Natural killer cell (primary cell): Measurements from ENCODE around the gene HELZ. TPM values are rescaled to one million over a fixed set of nuclear protein-coding genes. Genes with fewer than 3 reads are reported as not detected.

Source experiments
- ATAC-seq, 3 donors: fragments of 150-1000 bp in 2 of 3; fragments of 200-7000 bp in 1 of 3; cut with Tn5 transposase; 1 replicate in 1 of 3; 2 replicates in 2 of 3; pipeline ENCODE4 v1.10.0; 2021; ENCODE audit warnings: mild to moderate bottlenecking in 2 of 3, moderate library complexity in 2 of 3
- DNase-seq, 2 donors: peaks; one replicate each; pipeline versions ENCODE4 v3.0.0 to v3.0.0-alpha.2; 2013 to 2021; ENCODE audit warnings: mixed read lengths in 1 of 2
- H3K27ac ChIP-seq: one replicate; pipeline ENCODE4 v1.5.1; 2013; ENCODE audit warnings: mild to moderate bottlenecking, low read length
- H3K27me3 ChIP-seq: one replicate; pipeline ENCODE4 v1.6.1; 2013; ENCODE audit warnings: low read length; ENCODE audit not compliant: control insufficient read depth, insufficient read depth
- H3K36me3 ChIP-seq: one replicate; pipeline ENCODE4 v1.6.1; 2013; ENCODE audit warnings: low read length; ENCODE audit not compliant: control insufficient read depth, insufficient read depth
- H3K4me1 ChIP-seq: one replicate; pipeline ENCODE4 v1.6.1; 2013; ENCODE audit warnings: low read length; ENCODE audit not compliant: control insufficient read depth, insufficient read depth
- H3K4me3 ChIP-seq: one replicate; pipeline ENCODE4 v1.5.1; 2013; ENCODE audit warnings: low read length
- H3K9me3 ChIP-seq: one replicate; pipeline ENCODE4 v1.6.1; 2013; ENCODE audit warnings: low read length; ENCODE audit not compliant: control insufficient read depth, insufficient read depth
- H3K27ac Mint-ChIP-seq, 2 donors: one replicate each; pipeline ENCODE4 v1.8.0; 2022; ENCODE audit warnings: mild to moderate bottlenecking in 2 of 2, mixed read lengths in 2 of 2, moderate library complexity in 1 of 2
- H3K27me3 Mint-ChIP-seq, 2 donors: one replicate each; pipeline ENCODE4 v1.8.0; 2022; ENCODE audit warnings: low read depth in 2 of 2, mixed read lengths in 2 of 2
- H3K36me3 Mint-ChIP-seq: one replicate; pipeline ENCODE4 v1.8.0; 2022; ENCODE audit warnings: mixed read lengths
- H3K4me1 Mint-ChIP-seq, 2 donors: one replicate each; pipeline ENCODE4 v1.8.0; 2022; ENCODE audit warnings: mixed read lengths in 2 of 2
- H3K4me3 Mint-ChIP-seq: one replicate; pipeline ENCODE4 v1.8.0; 2022; ENCODE audit warnings: mild to moderate bottlenecking, moderate library complexity, mixed read lengths
- H3K9me3 Mint-ChIP-seq, 2 donors: one replicate each; pipeline ENCODE4 v1.8.0; 2022; ENCODE audit warnings: mixed read lengths in 2 of 2
- WGBS: methylation state at CpG from one replicate; pipeline ENCODE4 v1.1.7; 2013; ENCODE audit warnings: missing lambda C conversion rate; ENCODE audit not compliant: insufficient coverage; 5-methylcytosine and 5-hydroxymethylcytosine counted together
- intact Hi-C: fragments of 100-400 bp; cut with micrococcal nuclease; formaldehyde crosslinking; loops from one replicate; pipeline ENCODE4 v1.14.2; 2022
- total RNA-seq, 4 donors: library from RNA; stranded (reverse); fragments of 120-200 nt in 1 of 4; gene quantifications; one replicate each; pipeline versions ENCODE4 v1.2.3 to v1.2.4, GENCODE V29; 2013 to 2022
- TF ChIP-seq, protein P1 (sequence below): fragments of 200-600 bp; IDR thresholded peaks from one replicate; pipeline ENCODE4 v1.8.0; 2022; ENCODE audit warnings: antibody characterized with exemption

HELZ gene
- total RNA-seq, 3 donors from 2014 or later (not counting 1 experiment from before 2014, with no cell fraction given), result 274 to 355 (median 292) TPM

DNA sequence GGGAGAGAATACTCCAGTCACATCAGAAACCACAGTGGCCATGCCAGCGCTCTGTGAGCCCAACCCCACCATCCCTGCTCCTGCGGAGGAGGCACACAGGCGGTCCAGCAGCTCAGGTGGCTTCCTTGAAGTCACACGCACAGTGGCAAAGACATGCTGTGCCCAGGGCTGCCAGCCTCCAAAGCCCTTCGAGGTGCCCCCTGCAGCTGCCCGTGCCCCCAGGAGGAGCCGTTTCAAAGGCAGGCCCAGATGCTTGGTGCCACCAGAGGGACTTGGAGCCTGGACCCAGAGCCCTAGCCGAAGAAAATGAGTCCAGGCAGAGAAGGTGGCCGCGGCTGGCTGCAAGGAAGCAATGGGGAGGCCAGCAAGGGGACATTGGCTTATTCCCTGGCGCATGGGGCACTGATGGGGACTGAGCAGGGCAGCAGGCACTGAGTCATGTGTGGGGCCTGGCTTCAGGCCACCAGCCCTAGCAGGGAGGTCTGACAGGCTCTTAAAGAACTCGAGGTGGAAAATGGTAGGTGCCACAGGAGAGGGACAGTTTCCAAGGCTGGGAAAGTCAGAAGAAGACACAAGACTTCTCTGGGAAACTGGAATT lies 217.9 kb downstream of the HELZ start:
- H3K27me3 Mint-ChIP-seq, result no peaks in the 10 kb centered on the region
- no peaks in the 10 kb centered on the region for H3K36me3 ChIP-seq
- no peaks in the 10 kb centered on the region for H3K4me1 Mint-ChIP-seq
- no peak overlapping the region for H3K27ac ChIP-seq
- intact Hi-C loops, result no loop called here
- TF ChIP-seq, protein P1, sequence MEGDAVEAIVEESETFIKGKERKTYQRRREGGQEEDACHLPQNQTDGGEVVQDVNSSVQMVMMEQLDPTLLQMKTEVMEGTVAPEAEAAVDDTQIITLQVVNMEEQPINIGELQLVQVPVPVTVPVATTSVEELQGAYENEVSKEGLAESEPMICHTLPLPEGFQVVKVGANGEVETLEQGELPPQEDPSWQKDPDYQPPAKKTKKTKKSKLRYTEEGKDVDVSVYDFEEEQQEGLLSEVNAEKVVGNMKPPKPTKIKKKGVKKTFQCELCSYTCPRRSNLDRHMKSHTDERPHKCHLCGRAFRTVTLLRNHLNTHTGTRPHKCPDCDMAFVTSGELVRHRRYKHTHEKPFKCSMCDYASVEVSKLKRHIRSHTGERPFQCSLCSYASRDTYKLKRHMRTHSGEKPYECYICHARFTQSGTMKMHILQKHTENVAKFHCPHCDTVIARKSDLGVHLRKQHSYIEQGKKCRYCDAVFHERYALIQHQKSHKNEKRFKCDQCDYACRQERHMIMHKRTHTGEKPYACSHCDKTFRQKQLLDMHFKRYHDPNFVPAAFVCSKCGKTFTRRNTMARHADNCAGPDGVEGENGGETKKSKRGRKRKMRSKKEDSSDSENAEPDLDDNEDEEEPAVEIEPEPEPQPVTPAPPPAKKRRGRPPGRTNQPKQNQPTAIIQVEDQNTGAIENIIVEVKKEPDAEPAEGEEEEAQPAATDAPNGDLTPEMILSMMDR, result no peak
- H3K4me1 ChIP-seq, result no peaks in the 10 kb centered on the region
- H3K27me3 ChIP-seq, result no peaks in the 10 kb centered on the region
- 82% methylated on average over 12 of the region's 12 CpGs for WGBS
- no peak overlapping the region for H3K4me3 Mint-ChIP-seq
- ATAC-seq, result no peak
- no peak overlapping the region for H3K27ac Mint-ChIP-seq
- H3K36me3 Mint-ChIP-seq, result no peaks in the 10 kb centered on the region
- H3K4me3 ChIP-seq, result no peak overlapping the region
- no peak for DNase-seq
- no peaks in the 10 kb centered on the region for H3K9me3 Mint-ChIP-seq
- H3K9me3 ChIP-seq, result no peaks in the 10 kb centered on the region

DNA sequence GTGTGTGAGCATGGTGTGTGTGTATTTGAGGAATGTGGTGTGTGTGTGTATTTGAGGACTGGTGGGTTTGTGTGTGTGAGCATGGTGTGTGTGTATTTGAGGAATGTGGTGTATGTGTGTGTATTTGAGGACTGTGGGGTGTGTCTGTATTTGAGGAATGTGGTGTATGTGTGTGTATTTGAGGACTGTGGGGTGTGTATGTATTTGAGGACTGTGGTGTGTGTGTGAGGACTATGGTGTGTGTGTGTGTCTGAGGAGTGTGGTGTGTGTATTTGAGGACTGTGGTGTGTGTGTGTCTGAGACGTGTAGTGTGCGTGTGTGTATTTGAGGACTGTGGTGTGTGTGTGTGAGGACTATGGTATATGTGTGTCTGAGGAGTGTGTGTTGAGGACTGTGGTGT lies 218.7 kb downstream of the HELZ start:
- no peak overlapping the region for H3K4me3 Mint-ChIP-seq
- no peaks in the 10 kb centered on the region for H3K4me1 ChIP-seq
- no peak overlapping the region for H3K4me3 ChIP-seq
- no peak overlapping the region for H3K27ac ChIP-seq
- intact Hi-C loops, result no loop called here
- TF ChIP-seq, protein P1, result no peak
- H3K36me3 ChIP-seq, result no peaks in the 10 kb centered on the region
- no peaks in the 10 kb centered on the region for H3K4me1 Mint-ChIP-seq
- no peaks in the 10 kb centered on the region for H3K27me3 Mint-ChIP-seq
- no peak overlapping the region for H3K27ac Mint-ChIP-seq
- WGBS, result 89% methylated on average over 2 of the region's 2 CpGs
- ATAC-seq, result no peak
- H3K36me3 Mint-ChIP-seq, result no peaks in the 10 kb centered on the region
- no peaks in the 10 kb centered on the region for H3K9me3 Mint-ChIP-seq
- H3K27me3 ChIP-seq, result no peaks in the 10 kb centered on the region
- H3K9me3 ChIP-seq, result no peaks in the 10 kb centered on the region
- no peak for DNase-seq

DNA sequence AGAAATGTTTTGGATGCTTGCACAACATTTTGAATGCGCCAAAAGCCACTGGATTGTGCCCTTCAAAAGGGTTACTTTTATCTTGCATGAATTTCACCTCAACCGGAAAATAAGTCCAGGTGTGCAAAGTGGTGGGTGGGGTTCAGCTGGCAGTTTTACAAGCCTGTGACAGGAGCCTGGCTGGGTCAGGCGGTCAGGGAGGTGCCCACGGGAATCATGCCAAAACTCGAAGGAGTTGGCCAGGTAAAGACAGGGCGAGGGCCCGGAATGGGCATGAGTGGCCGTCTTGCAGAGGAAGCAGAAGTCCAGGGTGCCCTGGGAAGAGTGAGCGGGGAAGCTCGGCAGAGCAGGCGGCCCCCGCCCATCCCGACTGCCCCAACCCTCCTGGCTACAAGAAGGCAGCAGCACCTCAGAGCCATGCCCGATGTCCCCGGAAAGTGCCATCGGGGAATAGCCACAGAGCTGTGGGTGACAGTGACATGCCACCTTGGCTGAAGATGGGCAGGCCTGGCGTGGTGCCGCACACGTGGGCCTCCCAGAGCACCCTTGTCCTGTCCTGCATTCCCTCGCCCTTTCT lies 219.7 kb downstream of the HELZ start:
- TF ChIP-seq, protein P1, result no peak
- no peak for ATAC-seq
- H3K36me3 Mint-ChIP-seq, result no peaks in the 10 kb centered on the region
- 93% methylated on average over 20 of the region's 20 CpGs for WGBS
- no peak overlapping the region for H3K27ac Mint-ChIP-seq
- Histone ChIP-seq H3K36me3 (no peaks in the 10 kb centered on the region), H3K4me1 (no peaks in the 10 kb centered on the region), H3K27ac (no peak overlapping the region), H3K4me3 (no peak overlapping the region), H3K27me3 (no peaks in the 10 kb centered on the region), H3K9me3 (no peaks in the 10 kb centered on the region)
- no peaks in the 10 kb centered on the region for H3K27me3 Mint-ChIP-seq
- no peak for DNase-seq
- H3K9me3 Mint-ChIP-seq, result no peaks in the 10 kb centered on the region
- intact Hi-C loops, result no loop called here
- H3K4me1 Mint-ChIP-seq, result no peaks in the 10 kb centered on the region
- H3K4me3 Mint-ChIP-seq, result no peak overlapping the region

DNA sequence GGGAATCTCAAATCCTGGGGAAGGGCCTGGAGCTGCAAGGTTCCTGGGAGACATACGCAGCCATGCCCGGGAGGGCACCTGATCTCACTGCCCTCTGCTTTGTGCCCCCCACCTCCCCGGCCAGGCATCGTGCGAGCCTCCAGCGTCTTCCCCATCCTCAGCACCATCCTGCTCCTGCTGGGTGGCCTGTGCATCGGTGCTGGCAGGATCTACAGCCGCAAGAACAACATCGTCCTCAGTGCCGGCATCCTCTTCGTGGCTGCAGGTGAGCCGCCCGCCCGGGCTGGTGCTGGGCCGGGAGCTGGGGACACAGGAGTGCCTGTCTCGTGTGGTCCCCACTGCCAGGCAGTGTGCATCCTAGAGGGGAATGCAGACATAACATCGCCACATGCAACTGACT lies 220.3 kb downstream of the HELZ start:
- ATAC-seq, result no peak

More for the DNA sequence above, 220.3 kb downstream of the HELZ start:
- no peak overlapping the region for H3K27ac ChIP-seq
- no peaks in the 10 kb centered on the region for H3K4me1 ChIP-seq
- WGBS, result 94% methylated on average over 17 of the region's 17 CpGs
- DNase-seq, result no peak
- Mint-ChIP-seq H3K27ac (no peak overlapping the region), H3K36me3 (no peaks in the 10 kb centered on the region), H3K4me1 (no peaks in the 10 kb centered on the region), H3K4me3 (no peak overlapping the region), H3K9me3 (no peaks in the 10 kb centered on the region), H3K27me3 (no peaks in the 10 kb centered on the region)
- H3K36me3 ChIP-seq, result no peaks in the 10 kb centered on the region
- no peak overlapping the region for H3K4me3 ChIP-seq
- TF ChIP-seq, protein P1, result no peak
- no peaks in the 10 kb centered on the region for H3K27me3 ChIP-seq
- intact Hi-C loops, result no loop called here
- H3K9me3 ChIP-seq, result no peaks in the 10 kb centered on the region
